Measurements from ENCODE around the gene EN1. TPM values are rescaled to one million over a fixed set of nuclear protein-coding genes. Genes with fewer than 3 reads are reported as not detected.

The EN1 gene
- total RNA-seq, 1 donor from 2014 or later: not detected

DNA sequence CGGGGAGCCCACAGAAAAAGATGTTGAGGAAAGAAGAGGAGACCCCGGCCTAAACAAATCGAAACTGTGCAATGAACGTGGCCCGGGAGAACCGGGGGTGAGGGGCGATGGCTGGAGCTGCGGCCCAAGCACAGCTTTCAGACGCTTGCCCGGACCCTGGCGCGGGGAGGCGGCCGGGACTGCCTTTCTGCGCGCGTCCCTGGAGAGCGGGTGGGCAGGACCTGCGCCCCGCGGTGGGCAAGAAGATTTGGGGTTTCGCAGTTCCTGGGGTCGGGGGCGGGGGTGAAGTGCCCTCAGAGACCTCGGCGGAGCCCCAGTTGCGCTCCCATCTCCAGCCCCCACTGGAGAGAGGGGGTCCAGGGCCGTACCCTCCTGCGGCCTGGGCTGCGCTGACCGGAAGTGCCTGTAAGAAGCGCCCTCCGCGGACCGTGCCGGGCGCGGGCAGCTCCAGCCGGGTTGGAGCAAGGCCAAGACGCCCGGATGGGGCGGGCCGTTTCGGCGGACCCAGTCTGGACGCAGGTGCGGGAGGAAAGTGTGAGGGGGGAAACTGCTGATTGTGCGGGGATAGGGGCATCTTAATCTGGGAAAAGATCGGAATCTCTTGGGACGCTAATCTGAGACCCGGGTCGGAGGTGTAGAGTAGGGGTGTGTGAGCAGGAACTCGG is 11.6 kb downstream of the EN1 start:
- Mint-ChIP-seq H3K36me3 (peaks cover 5% of the 10 kb centered on the region), H3K27me3 (ENCODE audit: insufficient read depth, low read depth) (peaks cover 82% of the 10 kb centered on the region), H3K27ac (no peak overlapping the region), H3K4me3 (peak overlapping the region; percentile 86), H3K4me1 (peaks cover 44% of the 10 kb centered on the region), H3K9me3 (no peaks in the 10 kb centered on the region)
- Histone ChIP-seq H3K9ac (no peak overlapping the region), H3K79me2 (ENCODE audit: low read depth) (no peaks in the 10 kb centered on the region), H3F3A (ENCODE audit: low read depth) (no peaks in the 10 kb centered on the region), H3K36me3 (no peaks in the 10 kb centered on the region), H2AFZ (replicated peaks) (peak overlapping the region; percentile 89), H3K4me3 (peak overlapping the region; percentile 55), H3K27me3 (peaks cover 100% of the 10 kb centered on the region), H3K4me2 (peak overlapping the region; percentile 95), H4K20me1 (ENCODE audit: low read depth) (peaks cover 100% of the 10 kb centered on the region), H3K9me3 (ENCODE audit: low read depth) (no peaks in the 10 kb centered on the region), H3K27ac (no peak overlapping the region), H3K4me1 (peaks cover 23% of the 10 kb centered on the region)
- peak; percentile 70 for DNase-seq (ENCODE audit: low spot score)
- TF ChIP-seq EZH2phosphoT487 (IDR thresholded peaks at IDR 0.05): peak; percentile 80
- TF ChIP-seq, protein P1, sequence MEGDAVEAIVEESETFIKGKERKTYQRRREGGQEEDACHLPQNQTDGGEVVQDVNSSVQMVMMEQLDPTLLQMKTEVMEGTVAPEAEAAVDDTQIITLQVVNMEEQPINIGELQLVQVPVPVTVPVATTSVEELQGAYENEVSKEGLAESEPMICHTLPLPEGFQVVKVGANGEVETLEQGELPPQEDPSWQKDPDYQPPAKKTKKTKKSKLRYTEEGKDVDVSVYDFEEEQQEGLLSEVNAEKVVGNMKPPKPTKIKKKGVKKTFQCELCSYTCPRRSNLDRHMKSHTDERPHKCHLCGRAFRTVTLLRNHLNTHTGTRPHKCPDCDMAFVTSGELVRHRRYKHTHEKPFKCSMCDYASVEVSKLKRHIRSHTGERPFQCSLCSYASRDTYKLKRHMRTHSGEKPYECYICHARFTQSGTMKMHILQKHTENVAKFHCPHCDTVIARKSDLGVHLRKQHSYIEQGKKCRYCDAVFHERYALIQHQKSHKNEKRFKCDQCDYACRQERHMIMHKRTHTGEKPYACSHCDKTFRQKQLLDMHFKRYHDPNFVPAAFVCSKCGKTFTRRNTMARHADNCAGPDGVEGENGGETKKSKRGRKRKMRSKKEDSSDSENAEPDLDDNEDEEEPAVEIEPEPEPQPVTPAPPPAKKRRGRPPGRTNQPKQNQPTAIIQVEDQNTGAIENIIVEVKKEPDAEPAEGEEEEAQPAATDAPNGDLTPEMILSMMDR (IDR thresholded peaks at IDR 0.05): no peak
- TF ChIP-seq EZH2 (IDR thresholded peaks at IDR 0.05): peak; percentile 83

DNA sequence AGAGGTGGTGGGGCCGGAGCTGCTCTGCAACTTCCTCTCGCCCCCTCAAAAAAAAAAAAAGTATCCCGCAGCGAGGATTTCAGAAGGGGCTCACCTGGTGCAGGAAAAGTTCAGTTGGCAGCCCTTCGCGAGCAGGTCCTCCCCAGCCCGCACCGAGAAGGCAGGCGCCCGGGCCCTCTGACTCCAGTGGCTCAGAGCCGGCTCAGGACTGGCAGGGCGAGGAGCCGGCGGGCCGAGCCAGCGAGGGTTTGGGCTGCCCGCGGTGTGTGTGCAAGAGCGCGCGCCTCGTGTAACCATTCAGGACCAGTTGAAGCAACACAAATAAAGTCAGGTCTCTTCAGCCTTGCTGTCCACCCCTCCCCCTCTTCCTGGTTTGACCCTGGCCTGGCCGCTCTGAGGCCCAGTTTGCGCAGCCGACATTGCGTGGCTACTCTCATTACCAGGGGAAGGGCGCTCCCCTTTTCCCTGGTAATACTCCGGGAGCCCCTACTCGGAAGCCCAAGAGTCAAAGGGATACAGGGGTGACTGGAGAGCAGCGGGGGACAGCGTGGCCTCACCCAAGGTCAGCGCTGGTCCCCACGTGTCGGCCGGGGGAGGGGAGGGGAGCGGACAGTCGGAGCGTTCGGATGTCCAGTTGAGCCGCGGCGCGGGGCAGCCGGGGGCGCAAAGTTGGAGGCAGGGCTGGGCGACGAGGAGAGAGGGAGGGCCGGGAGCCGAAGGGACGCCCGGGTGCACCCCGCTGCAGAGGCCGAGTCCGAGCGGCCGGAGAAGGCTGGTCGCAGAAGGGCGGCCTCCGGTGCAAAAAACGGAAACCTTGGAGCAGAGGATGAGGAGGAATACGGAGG is 12.3 kb downstream of the EN1 start:
- Mint-ChIP-seq H3K27me3 (ENCODE audit: insufficient read depth, low read depth) (peaks cover 82% of the 10 kb centered on the region), H3K4me1 (peaks cover 38% of the 10 kb centered on the region), H3K9me3 (no peaks in the 10 kb centered on the region), H3K36me3 (no peaks in the 10 kb centered on the region), H3K4me3 (peak overlapping the region; percentile 86), H3K27ac (peak overlapping the region; percentile 88)
- H3K36me3 ChIP-seq: no peaks in the 10 kb centered on the region
- DNase-seq (ENCODE audit: low spot score): peak; percentile 70
- H3K4me2 ChIP-seq: peak overlapping the region; percentile 95
- H3K9ac ChIP-seq: no peak overlapping the region
- peak; percentile 72 for TF ChIP-seq EZH2phosphoT487 (IDR thresholded peaks at IDR 0.05)
- peak; percentile 87 for TF ChIP-seq EZH2 (IDR thresholded peaks at IDR 0.05)
- TF ChIP-seq, protein P1 (IDR thresholded peaks at IDR 0.05): no peak
- H2AFZ ChIP-seq (replicated peaks): peak overlapping the region; percentile 89
- H3K27me3 ChIP-seq: peaks cover 100% of the 10 kb centered on the region
- H4K20me1 ChIP-seq (ENCODE audit: low read depth): peaks cover 100% of the 10 kb centered on the region
- no peaks in the 10 kb centered on the region for H3F3A ChIP-seq (ENCODE audit: low read depth)
- H3K4me3 ChIP-seq: peak overlapping the region; percentile 55
- H3K4me1 ChIP-seq: peaks cover 23% of the 10 kb centered on the region
- no peak overlapping the region for H3K27ac ChIP-seq
- no peaks in the 10 kb centered on the region for H3K79me2 ChIP-seq (ENCODE audit: low read depth)
- H3K9me3 ChIP-seq (ENCODE audit: low read depth): no peaks in the 10 kb centered on the region

DNA sequence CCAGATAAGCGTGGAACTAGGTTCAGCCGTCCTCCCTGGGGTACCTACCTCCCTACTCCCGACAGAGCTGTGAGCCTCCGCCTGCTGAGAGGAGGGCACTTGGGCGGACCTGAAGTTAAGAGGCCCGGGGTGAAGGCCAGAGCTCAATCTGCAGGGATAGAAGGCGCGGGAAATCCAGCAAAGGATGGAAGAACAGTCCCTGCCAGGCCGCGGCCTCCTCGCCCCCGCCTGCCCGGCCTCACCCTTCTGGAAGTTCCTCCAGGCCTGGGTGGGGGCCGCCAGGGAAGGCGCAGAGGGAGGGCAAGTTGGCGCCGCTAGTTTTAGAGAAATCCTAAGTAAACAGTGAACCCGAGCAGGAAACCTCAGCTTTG is 13.0 kb downstream of the EN1 start:
- Histone ChIP-seq H2AFZ (replicated peaks) (no peak overlapping the region), H3K27me3 (peaks cover 100% of the 10 kb centered on the region), H3K9ac (no peak overlapping the region), H3K36me3 (no peaks in the 10 kb centered on the region), H3K27ac (no peak overlapping the region), H4K20me1 (ENCODE audit: low read depth) (peaks cover 96% of the 10 kb centered on the region), H3F3A (ENCODE audit: low read depth) (no peaks in the 10 kb centered on the region), H3K9me3 (ENCODE audit: low read depth) (no peaks in the 10 kb centered on the region), H3K4me2 (peak overlapping the region; percentile 95), H3K4me1 (peaks cover 23% of the 10 kb centered on the region), H3K79me2 (ENCODE audit: low read depth) (no peaks in the 10 kb centered on the region), H3K4me3 (no peak overlapping the region)
- Mint-ChIP-seq H3K4me3 (peak overlapping the region; percentile 86), H3K4me1 (peaks cover 38% of the 10 kb centered on the region), H3K36me3 (no peaks in the 10 kb centered on the region), H3K27me3 (ENCODE audit: insufficient read depth, low read depth) (peaks cover 80% of the 10 kb centered on the region), H3K9me3 (no peaks in the 10 kb centered on the region), H3K27ac (no peak overlapping the region)
- TF ChIP-seq EZH2phosphoT487 (IDR thresholded peaks at IDR 0.05) (peak; percentile 75), EZH2 (IDR thresholded peaks at IDR 0.05) (peak; percentile 59)
- TF ChIP-seq, protein P1 (IDR thresholded peaks at IDR 0.05): no peak
- DNase-seq (ENCODE audit: low spot score): peak; percentile 27

Measured in neural progenitor cell (in vitro differentiated cells).